GM18520 (cell line): Measurements from ENCODE around the gene PRR29.

ENCODE experiments used
- ATAC-seq: cut with Tn5 transposase; IDR thresholded peaks from one replicate; pipeline ENCODE4 v1.9.1; 2021; ENCODE audit not compliant: unreplicated experiment

Gene PRR29

DNA sequence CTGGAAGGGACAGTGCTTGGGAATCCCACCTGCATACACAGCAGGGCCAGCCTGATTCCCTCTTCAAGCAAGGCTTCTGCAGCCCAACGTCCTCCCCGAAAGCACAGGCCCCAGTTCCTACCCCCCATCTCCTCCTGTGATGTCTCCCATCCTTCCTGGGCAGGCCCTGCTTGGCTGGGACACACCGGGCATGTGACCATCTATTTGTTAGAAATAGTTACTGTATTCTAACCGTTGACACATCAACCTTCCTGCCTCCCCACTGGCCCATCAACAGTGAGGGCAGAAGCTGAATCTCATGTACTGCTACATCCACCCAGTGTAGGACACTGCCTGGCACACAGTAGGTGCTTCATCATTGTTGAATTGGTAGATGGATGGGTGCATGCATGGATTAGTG is 10.7 kb downstream of the PRR29 start:
- no peak for ATAC-seq

- ATAC-seq = no peak
These were observed 11.6 kb downstream of the PRR29 start for GRCh38 chr17:64009571-64010402.

GRCh38 chr17:64015447-64015846 is 17.3 kb downstream of the PRR29 start:
- ATAC-seq = no peak

GRCh38 chr17:64016231-64016784 is 18.2 kb downstream of the PRR29 start:
- ATAC-seq = no peak

- no peak for ATAC-seq
These were observed 18.8 kb downstream of the PRR29 start for GRCh38 chr17:64016974-64017373.

DNA sequence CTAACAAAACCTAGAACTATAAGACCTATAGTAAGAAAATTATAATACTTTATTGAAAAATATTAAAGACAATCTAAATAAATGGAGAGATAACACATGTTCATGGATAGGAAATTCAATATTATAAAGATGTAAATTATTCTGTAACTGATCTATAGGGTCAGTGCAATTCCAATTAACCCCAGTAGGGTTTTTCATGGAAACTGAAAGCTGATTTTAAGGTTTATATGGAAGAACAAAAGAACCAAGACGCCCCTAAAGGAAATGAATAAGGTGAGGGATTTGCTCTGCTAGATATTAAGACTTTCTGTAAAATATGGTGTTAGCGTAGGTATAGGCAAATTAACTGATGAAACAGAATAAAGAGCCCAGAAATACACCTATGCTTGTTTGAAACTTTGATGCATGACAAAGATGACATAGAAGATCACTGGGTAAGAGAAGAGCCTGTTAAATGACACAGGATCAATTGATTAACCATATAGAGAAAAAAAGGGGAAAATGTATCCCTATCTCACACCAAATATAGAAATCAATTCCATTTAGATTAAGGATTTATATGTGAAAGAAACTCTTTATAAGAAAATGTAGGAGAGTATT is 19.3 kb downstream of the PRR29 start:
- no peak for ATAC-seq

DNA sequence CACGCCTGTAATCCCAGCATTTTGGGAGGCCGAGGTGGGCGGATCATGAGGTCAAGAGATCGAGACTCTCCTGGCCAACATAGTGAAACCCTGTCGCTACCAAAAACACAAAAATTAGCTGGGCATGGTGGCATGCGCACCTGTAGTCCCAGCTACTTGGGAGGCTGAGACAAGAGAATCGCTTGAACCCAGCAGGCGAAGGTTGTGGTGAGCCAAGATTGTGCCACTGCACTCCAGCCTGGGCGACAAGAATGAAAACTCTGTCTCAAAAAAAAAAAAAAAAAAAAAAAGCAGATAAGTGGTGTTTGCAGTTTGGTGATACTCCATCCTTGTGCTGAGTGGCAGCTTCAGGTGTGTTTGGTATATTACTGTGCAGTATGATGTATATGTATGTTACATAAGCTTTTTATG is 21.4 kb downstream of the PRR29 start:
- ATAC-seq = peak; percentile 17

- ATAC-seq = peak; percentile 49
These were observed 22.1 kb downstream of the PRR29 start, which contains the start of gene ICAM2 for GRCh38 chr17:64020056-64020766. TSS of gene ICAM2 (minus strand) at chr17:64020633. CDS start at chr17:64006691, 13,942 bp downstream.

GRCh38 chr17:64022611-64023063 is 24.5 kb downstream of the PRR29 start:
- no peak for ATAC-seq

DNA sequence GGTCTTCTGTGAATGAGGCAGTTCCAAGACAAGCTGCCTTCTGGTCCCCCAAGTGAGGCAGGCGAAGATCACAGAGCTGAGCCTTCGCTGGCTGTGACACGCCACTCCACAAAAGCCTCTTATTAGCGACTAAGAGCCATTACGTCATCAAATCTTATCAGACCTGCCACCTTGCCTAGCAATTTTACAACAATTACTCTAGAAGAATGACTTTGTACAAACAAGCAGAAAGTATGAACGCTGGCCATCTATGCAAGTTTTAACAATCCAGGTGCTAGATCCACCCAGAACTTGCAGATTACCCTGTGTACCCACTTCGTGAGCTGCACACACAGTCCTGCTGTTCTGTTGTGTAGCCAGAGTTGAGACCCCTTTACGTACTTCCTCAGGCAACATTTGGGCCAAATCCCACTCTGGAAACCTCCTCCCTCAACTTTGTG is 26.1 kb downstream of the PRR29 start:
- ATAC-seq = no peak

DNA sequence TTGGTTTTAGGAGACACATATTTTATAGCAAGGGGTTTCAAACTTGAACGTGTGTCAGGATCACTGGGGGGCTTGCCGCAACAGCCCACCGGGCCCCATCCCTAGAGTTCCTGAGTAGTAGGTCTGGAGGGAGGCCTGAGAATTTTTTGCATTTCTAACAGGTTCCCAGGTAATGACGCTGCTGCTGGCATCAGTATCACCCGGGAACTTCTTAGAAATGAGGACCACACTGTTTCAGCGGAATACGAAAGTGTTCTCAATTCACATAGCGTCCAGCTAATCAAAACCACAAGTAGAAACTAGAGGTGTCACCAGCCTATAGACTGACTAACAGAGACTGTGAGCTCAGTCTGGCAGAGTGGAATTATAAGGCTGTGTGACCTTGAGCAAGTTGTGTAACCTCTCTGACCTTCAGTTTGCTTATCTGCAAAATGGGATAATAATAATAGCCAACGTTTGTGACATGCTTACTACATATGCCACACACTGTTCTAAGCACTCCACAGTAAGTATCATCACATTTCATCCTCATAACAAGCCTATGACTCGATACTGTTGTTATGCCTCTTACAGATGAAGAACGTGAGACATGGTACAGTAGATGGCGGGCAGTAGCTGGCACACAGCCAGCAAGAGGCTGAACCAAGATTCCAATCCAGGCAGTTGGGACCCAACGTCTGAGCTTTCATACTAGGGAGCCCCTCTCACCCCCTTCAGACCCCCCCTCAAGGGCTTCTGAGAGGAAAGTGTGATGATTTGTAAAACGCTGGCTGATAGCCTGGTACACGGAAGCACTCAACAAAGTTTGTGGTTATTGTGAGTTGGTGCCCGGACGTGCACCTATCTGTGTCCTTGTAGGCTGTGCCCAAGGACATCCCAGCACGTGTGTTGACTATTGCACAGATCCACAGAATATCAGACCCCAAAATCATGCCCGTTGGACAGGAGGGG is 26.9 kb downstream of the PRR29 start:
- ATAC-seq = no peak

- ATAC-seq = no peak
These were observed 27.7 kb downstream of the PRR29 start for GRCh38 chr17:64025732-64026294.

DNA sequence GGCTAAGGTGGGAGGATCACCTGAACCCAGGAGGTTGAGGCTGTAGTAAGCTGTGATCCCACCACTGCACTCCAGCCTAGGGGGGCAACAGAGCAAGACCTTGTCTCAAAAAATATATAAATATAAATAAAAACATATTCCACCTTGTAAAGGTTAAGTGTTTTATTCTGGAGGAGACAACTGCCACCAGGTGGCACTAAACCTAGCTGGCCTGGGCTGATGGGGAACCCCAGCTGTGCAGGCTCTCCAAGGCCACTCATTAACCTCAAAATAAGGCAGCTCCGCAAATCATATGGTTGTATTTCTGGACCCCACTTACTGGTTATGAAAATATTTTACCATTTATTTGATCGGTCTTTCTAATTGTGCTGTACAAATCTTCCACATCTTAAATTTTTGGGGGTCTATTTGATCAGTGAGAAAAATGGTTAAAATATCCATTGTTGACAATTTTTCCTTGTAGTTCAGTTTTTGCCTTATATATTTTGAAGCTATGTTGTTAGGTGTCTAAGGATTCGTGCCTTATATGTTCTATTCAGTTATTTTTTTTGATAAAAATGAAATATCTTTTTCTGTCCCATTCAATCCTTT is 30.8 kb downstream of the PRR29 start:
- no peak for ATAC-seq

DNA sequence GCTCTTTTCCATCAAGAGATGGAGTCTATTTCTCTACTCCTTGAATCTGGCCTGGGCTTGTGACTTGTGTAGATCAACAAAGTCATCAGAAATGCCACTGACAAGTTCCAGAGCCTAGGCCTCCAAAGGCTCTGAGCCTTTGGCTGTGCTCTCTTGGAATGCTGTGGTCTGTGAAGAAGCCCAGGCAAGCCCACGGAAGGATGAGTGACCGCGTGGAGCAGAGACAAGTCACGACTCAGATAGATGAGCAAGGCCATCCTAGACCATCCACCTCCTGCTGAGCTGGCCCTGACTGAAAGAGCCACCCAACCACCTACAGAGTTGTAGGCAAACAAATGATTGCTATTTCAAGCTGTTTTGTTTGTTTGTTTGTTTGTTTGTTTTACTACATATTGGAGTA is 33.9 kb downstream of the PRR29 start:
- ATAC-seq = no peak

DNA sequence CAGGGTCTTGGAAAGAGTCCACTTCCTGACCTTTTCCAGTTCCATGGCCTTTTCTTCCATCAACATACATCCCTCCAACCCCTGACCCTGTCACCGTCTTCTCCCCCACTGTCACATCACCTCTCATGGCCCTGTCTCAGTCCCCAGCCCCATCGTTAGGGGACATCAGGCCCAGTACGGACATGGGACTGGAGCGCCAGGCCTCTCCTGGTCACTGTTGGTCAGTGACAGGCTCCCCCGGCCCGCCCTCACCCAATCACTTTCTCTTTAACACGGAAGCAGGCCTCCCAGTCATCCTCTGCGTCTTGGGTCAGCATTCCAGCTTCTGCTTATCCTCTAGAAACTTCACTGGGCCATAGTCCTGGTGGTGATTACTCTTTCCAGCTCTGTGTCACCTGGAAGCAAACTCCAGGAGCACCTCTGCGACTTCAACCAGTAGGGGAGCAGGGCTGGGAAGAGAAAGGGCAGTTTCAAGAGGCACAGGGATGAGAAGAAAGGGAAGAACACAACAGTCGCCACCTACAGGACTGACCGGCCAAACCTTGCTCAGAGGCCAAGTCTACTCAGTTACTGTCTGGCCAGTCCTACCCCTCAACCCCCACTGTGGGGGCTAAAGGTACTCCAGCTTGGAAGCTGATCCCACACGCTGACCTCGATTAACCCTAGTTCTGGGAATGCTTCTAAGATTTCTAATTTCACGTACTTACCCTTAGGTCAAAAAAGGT is 38.2 kb downstream of the PRR29 start:
- no peak for ATAC-seq

- ATAC-seq = no peak
These were observed 39.0 kb downstream of the PRR29 start for GRCh38 chr17:64037180-64037579.

- no peak for ATAC-seq
These were observed 39.7 kb downstream of the PRR29 start for GRCh38 chr17:64037802-64038201.

DNA sequence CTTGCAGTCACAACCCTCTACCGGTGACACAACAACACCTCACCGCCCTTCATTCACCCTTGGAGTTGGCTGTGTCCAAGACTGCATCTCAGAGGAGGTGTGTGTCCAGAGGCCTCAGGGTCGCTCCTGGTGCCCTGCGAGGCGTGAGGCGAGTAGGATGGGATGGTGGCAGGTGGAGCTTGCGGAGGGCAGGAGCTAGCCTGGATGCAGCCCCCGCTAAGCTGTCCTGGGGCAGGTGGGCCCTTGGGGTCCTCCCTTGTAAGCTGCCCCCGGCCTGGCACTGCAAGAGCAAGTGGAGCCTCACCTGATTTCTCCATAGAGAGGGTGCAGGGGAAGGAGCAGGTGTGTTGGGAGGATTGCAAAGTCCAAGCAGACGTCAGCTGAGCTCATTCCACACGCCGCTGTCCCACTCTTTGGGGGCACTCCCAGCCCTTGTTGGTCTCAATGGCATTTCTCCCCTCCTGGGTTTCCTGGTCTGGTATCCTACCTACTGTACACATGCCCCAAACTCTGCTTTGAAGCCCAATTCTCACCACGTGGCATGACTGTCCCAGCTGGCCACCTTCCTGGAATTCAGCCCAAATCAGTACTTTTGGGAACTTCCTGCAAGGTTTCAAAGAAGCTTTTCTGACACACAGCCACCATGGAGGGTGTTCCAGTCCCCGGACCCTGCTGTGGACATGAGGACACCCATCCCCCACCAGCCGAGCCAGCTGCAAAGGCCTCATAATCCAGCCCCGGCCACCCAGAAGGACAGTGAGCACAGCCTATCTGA is 40.4 kb downstream of the PRR29 start:
- ATAC-seq = no peak
